Mesenchymal stem cell (in vitro differentiated cells and primary cell): ENCODE measurements around the gene RIPOR2. TPM values are rescaled to one million over a fixed set of nuclear protein-coding genes. Genes with fewer than 3 reads are reported as not detected.

Source experiments
- DNase-seq: peaks from one replicate; pipeline ENCODE4 v3.0.0-alpha.2; 2013
- H2AFZ ChIP-seq: one replicate; pipeline ENCODE4 v1.6.1; 2013; ENCODE audit warnings: low read depth, mild to moderate bottlenecking, control low read depth, inconsistent platforms, low read length, moderate library complexity
- H2AK5ac ChIP-seq: 2 replicates; pipeline ENCODE4 v1.6.1; 2013; ENCODE audit warnings: low read length, moderate library complexity, mild to moderate bottlenecking, inconsistent platforms; ENCODE audit not compliant: severe bottlenecking
- H2BK120ac ChIP-seq: one replicate; pipeline ENCODE4 v1.6.1; 2013; ENCODE audit warnings: low read depth, mild to moderate bottlenecking, inconsistent platforms, low read length, moderate library complexity
- H2BK12ac ChIP-seq, 2 experiments: one replicate each; pipeline ENCODE4 v1.6.1; 2013; ENCODE audit warnings: inconsistent platforms in 2 of 2, low read length in 2 of 2, mild to moderate bottlenecking in 2 of 2, moderate library complexity in 2 of 2, control low read depth in 1 of 2
- H2BK15ac ChIP-seq: one replicate; pipeline ENCODE4 v1.6.1; 2013; ENCODE audit warnings: mild to moderate bottlenecking, low read depth, inconsistent platforms; ENCODE audit not compliant: poor library complexity, severe bottlenecking
- H2BK5ac ChIP-seq: 2 replicates; pipeline ENCODE4 v1.6.1; 2013; ENCODE audit warnings: low read depth, mild to moderate bottlenecking, low read length, control low read depth, inconsistent platforms; ENCODE audit not compliant: poor library complexity, severe bottlenecking
- H3K14ac ChIP-seq, 2 experiments: one replicate each; pipeline ENCODE4 v1.6.1; 2013; ENCODE audit warnings: inconsistent platforms in 2 of 2, low read length in 2 of 2, control low read depth in 1 of 2, mild to moderate bottlenecking in 1 of 2, moderate library complexity in 1 of 2
- H3K18ac ChIP-seq, 2 experiments: one replicate each; pipeline ENCODE4 v1.6.1; 2013; ENCODE audit warnings: inconsistent platforms in 2 of 2, low read length in 2 of 2, control low read depth in 1 of 2, low read depth in 1 of 2, mild to moderate bottlenecking in 1 of 2
- H3K23ac ChIP-seq, 2 experiments: one replicate each; pipeline ENCODE4 v1.6.1; 2013; ENCODE audit warnings: inconsistent platforms in 2 of 2, low read length in 2 of 2, mild to moderate bottlenecking in 2 of 2, moderate library complexity in 2 of 2, control low read depth in 1 of 2
- H3K27ac ChIP-seq: 2 replicates; pipeline ENCODE4 v1.5.1; 2013; ENCODE audit warnings: mild to moderate bottlenecking, moderate library complexity, low read length, control low read depth, inconsistent platforms; ENCODE audit not compliant: poor library complexity, severe bottlenecking
- H3K27me3 ChIP-seq, 2 experiments: 2 replicates each; pipeline versions ENCODE4 v1.6.1 to v1.7.0; 2013; ENCODE audit warnings: low read length in 2 of 2, mild to moderate bottlenecking in 2 of 2, moderate library complexity in 2 of 2, control low read depth in 1 of 2, inconsistent platforms in 1 of 2; ENCODE audit not compliant: control insufficient read depth in 1 of 2, insufficient read depth in 1 of 2
- H3K36me3 ChIP-seq, 2 experiments: 2 replicates each; pipeline versions ENCODE4 v1.6.1 to v1.7.0; 2013; ENCODE audit warnings: low read length in 2 of 2, control low read depth in 1 of 2, inconsistent platforms in 1 of 2, low read depth in 1 of 2, mild to moderate bottlenecking in 1 of 2; ENCODE audit not compliant: insufficient read depth in 2 of 2, control insufficient read depth in 1 of 2
- H3K4ac ChIP-seq, 2 experiments: one replicate each; pipeline ENCODE4 v1.6.1; 2013; ENCODE audit warnings: inconsistent platforms in 2 of 2, low read length in 2 of 2, mild to moderate bottlenecking in 2 of 2, moderate library complexity in 2 of 2, control low read depth in 1 of 2, low read depth in 1 of 2
- H3K4me1 ChIP-seq: 2 replicates; pipeline ENCODE4 v1.6.1; 2013; ENCODE audit warnings: low read depth, low read length, control low read depth; ENCODE audit not compliant: control insufficient read depth, insufficient read depth
- H3K4me2 ChIP-seq: 2 replicates; pipeline ENCODE4 v1.6.1; 2013; ENCODE audit warnings: low read length, mild to moderate bottlenecking, inconsistent platforms; ENCODE audit not compliant: poor library complexity, severe bottlenecking
- H3K4me3 ChIP-seq, 2 experiments: 2 replicates each; pipeline versions ENCODE4 v1.5.1 to v1.7.0; 2013; ENCODE audit warnings: low read length in 2 of 2, mild to moderate bottlenecking in 2 of 2, control low read depth in 1 of 2, low read depth in 1 of 2; ENCODE audit not compliant: insufficient read depth in 1 of 2
- H3K79me1 ChIP-seq: replicated peaks from 2 replicates; pipeline ENCODE4 v1.6.1; 2013; ENCODE audit warnings: mild to moderate bottlenecking, control low read depth, low read length, inconsistent platforms; ENCODE audit not compliant: poor library complexity, severe bottlenecking
- H3K9ac ChIP-seq: 2 replicates; pipeline ENCODE4 v1.7.0; 2013; ENCODE audit warnings: mild to moderate bottlenecking, low read length, moderate library complexity
- H3K9me3 ChIP-seq: 2 replicates; pipeline ENCODE4 v1.7.0; 2013; ENCODE audit warnings: mild to moderate bottlenecking, low read length; ENCODE audit not compliant: control insufficient read depth
- H4K8ac ChIP-seq: one replicate; pipeline ENCODE4 v1.6.1; 2013; ENCODE audit warnings: inconsistent platforms, mild to moderate bottlenecking, low read length, moderate library complexity
- H4K91ac ChIP-seq: one replicate; pipeline ENCODE4 v1.6.1; 2013; ENCODE audit warnings: mild to moderate bottlenecking, low read length, inconsistent platforms
- WGBS: methylation state at CpG from one replicate; pipeline ENCODE4 v1.1.7; 2013; ENCODE audit warnings: mixed read lengths; 5-methylcytosine and 5-hydroxymethylcytosine counted together
- polyA plus RNA-seq, 2 experiments: library from polyadenylated mRNA; stranded (reverse); fragments of 200-250 nt; gene quantifications; one replicate each; pipeline ENCODE4 v1.2.3, GENCODE V29; 2013

The RIPOR2 gene, protein sequence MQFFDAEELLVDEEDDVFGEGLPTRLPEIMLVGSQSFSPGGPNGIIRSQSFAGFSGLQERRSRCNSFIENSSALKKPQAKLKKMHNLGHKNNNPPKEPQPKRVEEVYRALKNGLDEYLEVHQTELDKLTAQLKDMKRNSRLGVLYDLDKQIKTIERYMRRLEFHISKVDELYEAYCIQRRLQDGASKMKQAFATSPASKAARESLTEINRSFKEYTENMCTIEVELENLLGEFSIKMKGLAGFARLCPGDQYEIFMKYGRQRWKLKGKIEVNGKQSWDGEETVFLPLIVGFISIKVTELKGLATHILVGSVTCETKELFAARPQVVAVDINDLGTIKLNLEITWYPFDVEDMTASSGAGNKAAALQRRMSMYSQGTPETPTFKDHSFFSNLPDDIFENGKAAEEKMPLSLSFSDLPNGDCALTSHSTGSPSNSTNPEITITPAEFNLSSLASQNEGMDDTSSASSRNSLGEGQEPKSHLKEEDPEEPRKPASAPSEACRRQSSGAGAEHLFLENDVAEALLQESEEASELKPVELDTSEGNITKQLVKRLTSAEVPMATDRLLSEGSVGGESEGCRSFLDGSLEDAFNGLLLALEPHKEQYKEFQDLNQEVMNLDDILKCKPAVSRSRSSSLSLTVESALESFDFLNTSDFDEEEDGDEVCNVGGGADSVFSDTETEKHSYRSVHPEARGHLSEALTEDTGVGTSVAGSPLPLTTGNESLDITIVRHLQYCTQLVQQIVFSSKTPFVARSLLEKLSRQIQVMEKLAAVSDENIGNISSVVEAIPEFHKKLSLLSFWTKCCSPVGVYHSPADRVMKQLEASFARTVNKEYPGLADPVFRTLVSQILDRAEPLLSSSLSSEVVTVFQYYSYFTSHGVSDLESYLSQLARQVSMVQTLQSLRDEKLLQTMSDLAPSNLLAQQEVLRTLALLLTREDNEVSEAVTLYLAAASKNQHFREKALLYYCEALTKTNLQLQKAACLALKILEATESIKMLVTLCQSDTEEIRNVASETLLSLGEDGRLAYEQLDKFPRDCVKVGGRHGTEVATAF
- 0.62 TPM for polyA plus RNA-seq (2013, experiment 1 of 2)
- polyA plus RNA-seq (2013, experiment 2 of 2): 0.41 TPM

DNA sequence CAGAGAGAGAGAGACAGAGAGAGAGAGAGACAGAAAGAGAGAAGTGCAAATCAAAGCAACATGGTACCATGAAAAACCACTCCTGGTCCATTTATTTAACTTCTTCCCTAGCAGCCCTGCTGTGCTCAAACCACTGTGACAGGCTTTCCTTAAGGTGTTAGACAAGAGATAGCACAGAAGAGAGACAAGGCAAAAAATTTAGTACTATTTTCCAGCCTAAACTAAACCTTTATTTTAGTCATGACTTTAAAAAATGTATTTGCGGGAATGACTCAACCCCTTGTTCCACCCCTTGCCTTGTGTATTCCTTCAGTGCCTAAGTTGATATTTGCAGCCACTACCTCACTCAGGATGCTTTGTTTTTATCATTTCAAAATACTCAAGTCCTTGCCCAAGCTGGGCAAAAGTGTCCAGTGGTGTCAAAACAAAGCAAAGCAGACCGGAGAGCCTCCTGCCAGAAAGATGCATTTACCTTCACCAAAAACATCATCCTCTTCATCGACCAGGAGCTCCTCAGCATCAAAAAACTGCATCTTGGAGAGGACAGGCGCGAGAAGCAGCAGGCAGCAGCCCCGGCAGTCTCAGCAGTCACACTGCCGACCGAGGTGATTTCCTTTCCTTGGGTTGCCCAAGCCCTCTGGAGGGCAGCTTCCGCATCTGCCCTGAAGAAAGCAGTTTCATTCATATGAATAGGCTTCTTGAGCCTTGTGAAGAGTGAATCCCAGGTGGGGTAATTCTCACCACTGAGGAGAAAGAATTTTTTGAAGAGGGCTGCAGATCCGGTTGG, at the start of gene RIPOR2:
Gene RIPOR2, minus strand, starts transcription at position 595 of the 787 bp plus-strand sequence. Its CDS starts 62 bp downstream, at position 533.
- Histone ChIP-seq H3K4me2 (no peak within 1 kb of the TSS), H4K8ac (no peak within 1 kb of the TSS), H4K91ac (no peak within 1 kb of the TSS), H3K9ac (no peak within 1 kb of the TSS), H3K27ac (no peak within 1 kb of the TSS), H2BK12ac (no peak within 1 kb of the TSS), H3K4me1 (peaks cover 5% of the 10 kb centered on the region), H3K4me3 (no peak within 1 kb of the TSS), H3K9me3 (no peaks in the 10 kb centered on the region), H2BK120ac (no peak within 1 kb of the TSS), H2AFZ (peak within 1 kb of the TSS; percentile 29), H2AK5ac (no peak within 1 kb of the TSS), H3K4ac (no peak within 1 kb of the TSS), H2BK15ac (no peak within 1 kb of the TSS), H3K18ac (peak within 1 kb of the TSS in 1 of 2 experiments; percentile 18), H3K79me1 (no peaks in the 10 kb centered on the region), H3K14ac (no peak within 1 kb of the TSS), H2BK5ac (no peak within 1 kb of the TSS), H3K23ac (no peak within 1 kb of the TSS), H3K27me3 (peaks cover 4 to 21% of the 10 kb centered on the region in 2 experiments), H3K36me3 (no peaks in the 10 kb centered on the region)
- WGBS: 58% methylated on average over 9 of the region's 10 CpGs
- DNase-seq: no peak

DNA sequence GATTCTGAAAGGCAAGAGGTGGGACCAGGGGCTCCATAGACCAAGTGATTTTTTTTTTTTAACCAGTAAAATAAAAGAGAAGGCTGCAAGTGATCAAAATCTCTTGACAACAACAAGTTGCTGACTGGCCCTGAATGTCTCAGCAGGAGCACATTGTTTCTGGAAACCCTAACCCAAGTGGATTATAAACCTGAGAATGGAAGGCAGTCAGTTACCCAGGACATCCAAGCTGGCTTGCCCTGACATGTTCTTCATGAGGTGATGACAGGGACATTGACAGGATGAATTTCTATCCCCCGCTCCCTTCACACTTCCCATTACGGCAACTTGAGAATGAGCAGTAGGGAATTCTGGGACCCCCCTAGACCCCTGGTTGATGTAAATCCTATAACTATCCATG, 49.6 kb upstream of the RIPOR2 start:
- Histone ChIP-seq H3K4me2 (no peak overlapping the region), H2BK15ac (no peak overlapping the region), H3K4ac (no peak overlapping the region), H3K27me3 (no peaks in the 10 kb centered on the region), H3K9ac (no peak overlapping the region), H3K9me3 (peaks cover 10% of the 10 kb centered on the region), H3K4me1 (peaks cover 8% of the 10 kb centered on the region), H2BK12ac (no peak overlapping the region), H2AFZ (no peak overlapping the region), H3K18ac (peak overlapping the region; percentile 2 to 48), H3K79me1 (no peaks in the 10 kb centered on the region), H4K91ac (no peak overlapping the region), H3K27ac (no peak overlapping the region), H2AK5ac (no peak overlapping the region), H2BK5ac (no peak overlapping the region), H3K23ac (no peak overlapping the region), H3K14ac (no peak overlapping the region), H4K8ac (no peak overlapping the region), H2BK120ac (no peak overlapping the region), H3K4me3 (no peak overlapping the region), H3K36me3 (no peaks in the 10 kb centered on the region)
- DNase-seq: no peak
- no CpG with 5 or more reads among the region's 2 CpGs for WGBS

DNA sequence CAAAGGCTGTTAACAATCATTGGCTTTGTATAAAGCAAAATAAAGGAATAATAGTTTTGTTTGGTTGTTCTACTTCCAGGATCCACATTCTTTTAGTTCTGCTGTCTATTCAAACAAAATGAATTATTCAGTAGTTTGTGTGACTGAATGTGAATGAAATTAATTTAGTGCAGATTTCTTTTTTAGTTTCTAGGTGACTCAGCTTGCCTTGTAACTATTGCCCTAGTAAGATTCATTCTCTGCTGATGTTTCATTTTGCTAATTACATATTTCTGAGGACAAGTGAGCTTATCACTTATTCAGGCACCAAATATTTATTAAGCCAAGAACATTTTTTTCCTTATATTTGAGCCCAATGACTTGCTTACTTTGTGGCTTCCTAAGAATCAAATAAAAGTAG, 46.5 kb upstream of the RIPOR2 start:
- peaks cover 4% of the 10 kb centered on the region for H3K9me3 ChIP-seq
- no peak overlapping the region for H3K23ac ChIP-seq
- no peak overlapping the region for H4K8ac ChIP-seq
- no peak overlapping the region for H3K9ac ChIP-seq
- H3K4me1 ChIP-seq: peaks cover 8% of the 10 kb centered on the region
- H4K91ac ChIP-seq: no peak overlapping the region
- H3K14ac ChIP-seq: no peak overlapping the region
- H2BK120ac ChIP-seq: no peak overlapping the region
- no peak overlapping the region for H2BK5ac ChIP-seq
- no peak overlapping the region for H2AFZ ChIP-seq
- H3K36me3 ChIP-seq: no peaks in the 10 kb centered on the region
- no peaks in the 10 kb centered on the region for H3K27me3 ChIP-seq
- H2AK5ac ChIP-seq: no peak overlapping the region
- DNase-seq: no peak
- no peak overlapping the region for H3K4me2 ChIP-seq
- no peak overlapping the region for H3K18ac ChIP-seq
- H2BK15ac ChIP-seq: no peak overlapping the region
- no peak overlapping the region for H3K4me3 ChIP-seq
- no peak overlapping the region for H2BK12ac ChIP-seq
- H3K27ac ChIP-seq: no peak overlapping the region
- H3K79me1 ChIP-seq: no peaks in the 10 kb centered on the region
- H3K4ac ChIP-seq: no peak overlapping the region
